H1 (cell line): ENCODE data around the gene HNRNPAB. TPM values are rescaled to one million over a fixed set of nuclear protein-coding genes. Genes with fewer than 3 reads are reported as not detected.

ENCODE experiments used
- CTCF ChIA-PET: fragments of 300-600 bp; sonication (Branson Sonifier 250); formaldehyde crosslinking; loops from one replicate; lab custom pipeline; 2021; ENCODE audit not compliant: partially characterized antibody; lab: Charles Lee
- POLR2A ChIA-PET: fragments of 300-600 bp; sonication (Branson Sonifier 250); formaldehyde crosslinking; loops from one replicate; lab custom pipeline; 2021; ENCODE audit warnings: inconsistent platforms; ENCODE audit not compliant: partially characterized antibody; lab: Charles Lee
- DNase-seq, 2 experiments: peaks; one replicate each; pipeline versions ENCODE4 v3.0.0 to v3.0.0-alpha.2; 2010 to 2022; ENCODE audit warnings: low spot score in 2 of 2, low read depth in 1 of 2, mixed read lengths in 1 of 2
- FAIRE-seq: peaks from 2 replicates; lab custom pipeline; 2011; peaks lifted over from hg19 to GRCh38; lab: Jason Lieb, UNC
- H2AFZ ChIP-seq: 2 replicates; pipeline ENCODE4 v1.8.1; 2012; ENCODE audit warnings: low read length, inconsistent platforms
- H2AK5ac ChIP-seq: 2 replicates; pipeline ENCODE4 v1.6.1; 2013; ENCODE audit warnings: low read depth, low read length
- H2BK120ac ChIP-seq: replicated peaks from 2 replicates; pipeline ENCODE3; 2013; ENCODE audit warnings: low read depth, low read length, inconsistent platforms
- H2BK12ac ChIP-seq: 2 replicates; pipeline ENCODE4 v1.6.1; 2013; ENCODE audit warnings: low read depth, low read length
- H2BK15ac ChIP-seq: 2 replicates; pipeline ENCODE4 v1.6.1; 2013; ENCODE audit warnings: low read length
- H2BK20ac ChIP-seq: 2 replicates; pipeline ENCODE4 v1.6.1; 2013; ENCODE audit warnings: low read length
- H2BK5ac ChIP-seq: 2 replicates; pipeline ENCODE4 v1.6.1; 2013; ENCODE audit warnings: low read depth, low read length
- H3K14ac ChIP-seq: 2 replicates; pipeline ENCODE4 v1.6.1; 2013; ENCODE audit warnings: inconsistent platforms; ENCODE audit not compliant: insufficient read length
- H3K18ac ChIP-seq: 2 replicates; pipeline ENCODE4 v1.6.1; 2013; ENCODE audit warnings: low read length; ENCODE audit errors: extremely low read depth
- H3K23ac ChIP-seq: 2 replicates; pipeline ENCODE4 v1.6.1; 2013; ENCODE audit warnings: inconsistent platforms; ENCODE audit not compliant: insufficient read length
- H3K23me2 ChIP-seq: 2 replicates; pipeline ENCODE4 v1.6.1; 2013; ENCODE audit warnings: low read depth, low read length
- H3K27ac ChIP-seq: 2 replicates; pipeline ENCODE4 v1.6.1; 2011; ENCODE audit warnings: low read depth, low read length, inconsistent platforms
- H3K27me3 ChIP-seq, 4 experiments: replicated peaks in 1 of 4; 1 replicate in 1 of 4; 2 replicates in 3 of 4; pipeline versions ENCODE4 v1.6.1 to v1.8.1; 2011 to 2013; ENCODE audit warnings: low read length in 3 of 4, mild to moderate bottlenecking in 3 of 4, inconsistent platforms in 2 of 4, mixed read lengths in 2 of 4, moderate library complexity in 1 of 4; ENCODE audit not compliant: control insufficient read depth in 3 of 4, insufficient read depth in 3 of 4; ENCODE audit errors: extremely low read depth in 1 of 4
- H3K36me3 ChIP-seq, 4 experiments: 2 replicates each; pipeline versions ENCODE4 v1.6.1 to v1.8.1; 2011 to 2013; ENCODE audit warnings: mild to moderate bottlenecking in 4 of 4, low read length in 3 of 4, moderate library complexity in 2 of 4, control low read depth in 1 of 4, inconsistent platforms in 1 of 4; ENCODE audit not compliant: insufficient read depth in 4 of 4, control insufficient read depth in 2 of 4
- H3K4ac ChIP-seq: replicated peaks from 2 replicates; pipeline ENCODE3; 2013; ENCODE audit warnings: low read length, low read depth, mixed read lengths, inconsistent platforms; ENCODE audit not compliant: insufficient read length
- H3K4me1 ChIP-seq, 4 experiments: replicated peaks in 1 of 4; 1 replicate in 1 of 4; 2 replicates in 3 of 4; pipeline versions ENCODE4 v1.6.1 to v1.8.1; 2011 to 2013; ENCODE audit warnings: low read length in 3 of 4, inconsistent platforms in 2 of 4, mixed read lengths in 1 of 4; ENCODE audit not compliant: insufficient read depth in 4 of 4, control insufficient read depth in 3 of 4
- H3K4me2 ChIP-seq, 2 experiments: 2 replicates each; pipeline versions ENCODE4 v1.6.1 to v1.8.1; 2011 to 2013; ENCODE audit warnings: low read depth in 2 of 2, low read length in 2 of 2, control low read depth in 1 of 2, inconsistent platforms in 1 of 2, mild to moderate bottlenecking in 1 of 2; ENCODE audit not compliant: insufficient read depth in 1 of 2
- H3K4me3 ChIP-seq, 4 experiments: fragments of 200-600, 300-600 bp in 1 of 4; sonication (generic), shearing (Covaris generic), sonication (Bioruptor Twin) in 1 of 4; 2 replicates each; pipeline versions ENCODE4 v1.5.1 to v1.8.1; 2011 to 2016; ENCODE audit warnings: low read length in 4 of 4, low read depth in 3 of 4, control low read depth in 2 of 4, inconsistent platforms in 2 of 4, mild to moderate bottlenecking in 2 of 4, mixed read lengths in 1 of 4, moderate library complexity in 1 of 4; ENCODE audit not compliant: insufficient read depth in 2 of 4; ENCODE audit errors: extremely low read depth in 1 of 4
- H3K56ac ChIP-seq: replicated peaks from 2 replicates; pipeline ENCODE3; 2013; ENCODE audit warnings: low read depth, mild to moderate bottlenecking, mixed read lengths, low read length, inconsistent platforms; ENCODE audit not compliant: insufficient read length
- H3K79me1 ChIP-seq: 2 replicates; pipeline ENCODE4 v1.6.1; 2013; ENCODE audit warnings: low read depth, low read length, control low read depth
- H3K79me2 ChIP-seq, 2 experiments: 2 replicates each; pipeline versions ENCODE4 v1.6.1 to v1.8.1; 2012 to 2013; ENCODE audit warnings: low read length in 2 of 2, mild to moderate bottlenecking in 2 of 2, inconsistent platforms in 1 of 2; ENCODE audit not compliant: insufficient read depth in 2 of 2, control insufficient read depth in 1 of 2
- H3K9ac ChIP-seq, 4 experiments: replicated peaks in 1 of 4; 1 replicate in 1 of 4; 2 replicates in 3 of 4; pipeline versions ENCODE4 v1.6.1 to v1.8.1; 2011 to 2013; ENCODE audit warnings: low read depth in 3 of 4, low read length in 3 of 4, control low read depth in 2 of 4, mild to moderate bottlenecking in 2 of 4, moderate library complexity in 2 of 4, inconsistent platforms in 1 of 4; ENCODE audit errors: extremely low read depth in 1 of 4
- H3K9me3 ChIP-seq, 2 experiments: 2 replicates each; pipeline versions ENCODE4 v1.6.1 to v1.8.1; 2012 to 2013; ENCODE audit warnings: mild to moderate bottlenecking in 2 of 2, moderate library complexity in 2 of 2, control low read depth in 1 of 2, inconsistent platforms in 1 of 2, low read depth in 1 of 2, low read length in 1 of 2, mixed read lengths in 1 of 2; ENCODE audit not compliant: insufficient read depth in 2 of 2
- H4K20me1 ChIP-seq, 2 experiments: replicated peaks in 1 of 2; 2 replicates each; pipeline versions ENCODE3 to v1.8.1; 2011 to 2013; ENCODE audit warnings: inconsistent platforms in 2 of 2, low read length in 2 of 2, mild to moderate bottlenecking in 1 of 2; ENCODE audit not compliant: insufficient read depth in 2 of 2, control insufficient read depth in 1 of 2
- H4K5ac ChIP-seq: 2 replicates; pipeline ENCODE4 v1.6.1; 2013; ENCODE audit warnings: low read length, low read depth, mixed read lengths, inconsistent platforms; ENCODE audit not compliant: insufficient read length
- H4K8ac ChIP-seq: 2 replicates; pipeline ENCODE4 v1.8.0; 2013; ENCODE audit warnings: mild to moderate bottlenecking, moderate library complexity, low read length, inconsistent platforms; ENCODE audit not compliant: insufficient read depth; ENCODE audit errors: extremely low read depth
- H4K91ac ChIP-seq: replicated peaks from 2 replicates; pipeline ENCODE3; 2013; ENCODE audit warnings: low read length, mixed read lengths, inconsistent platforms; ENCODE audit not compliant: insufficient read length
- ATF2 ChIP-seq: IDR thresholded peaks from 2 replicates; pipeline ENCODE4 v1.6.1; 2012; ENCODE audit warnings: low read length, inconsistent platforms
- BRCA1 ChIP-seq: IDR thresholded peaks from 2 replicates; pipeline ENCODE4 v1.6.1; 2012; ENCODE audit warnings: low read depth, low read length, improper control_type of control experiment
- KDM1A ChIP-seq: fragments of 200-600, 300-600 bp; sonication (generic); IDR thresholded peaks from 2 replicates; pipeline ENCODE4 v1.7.1; 2016; ENCODE audit warnings: mild to moderate bottlenecking, low read length, borderline replicate concordance
- MAX ChIP-seq: IDR thresholded peaks from 2 replicates; pipeline ENCODE4 v1.6.1; 2012; ENCODE audit warnings: inconsistent platforms
- RAD21 ChIP-seq, 2 experiments: IDR thresholded peaks in 1 of 2; conservative IDR thresholded peaks in 1 of 2; 2 replicates each; pipeline ENCODE4 v1.6.1; 2011; ENCODE audit warnings: low read depth in 2 of 2, low read length in 2 of 2, improper control_type of control experiment in 1 of 2, inconsistent platforms in 1 of 2, mild to moderate bottlenecking in 1 of 2, moderate library complexity in 1 of 2
- SIX5 ChIP-seq: IDR thresholded peaks from 2 replicates; pipeline ENCODE4 v1.6.1; 2011; ENCODE audit warnings: mild to moderate bottlenecking, low read depth, low read length
- TEAD4 ChIP-seq: IDR thresholded peaks from 2 replicates; pipeline ENCODE4 v1.6.1; 2012; ENCODE audit warnings: low read depth, low read length, inconsistent platforms, mixed read lengths
- YY1 ChIP-seq: IDR thresholded peaks from 2 replicates; pipeline ENCODE4 v1.6.1; 2011; ENCODE audit warnings: low read depth, mild to moderate bottlenecking, low read length
- WGBS, 2 experiments: shearing (Covaris generic) in 1 of 2; methylation state at CpG; one replicate each; pipeline versions ENCODE4 v1.1.6 to v1.1.7; 2013 to 2015; ENCODE audit warnings: low lambda C conversion rate in 2 of 2, mixed read lengths in 2 of 2, inconsistent platforms in 1 of 2, low coverage in 1 of 2, missing lambda C conversion rate in 1 of 2; ENCODE audit not compliant: insufficient replicate concordance in 2 of 2, insufficient coverage in 1 of 2, insufficient read length in 1 of 2; ENCODE audit errors: extremely low coverage in 1 of 2, missing lambda C conversion rate in 1 of 2; 5-methylcytosine and 5-hydroxymethylcytosine counted together
- polyA plus RNA-seq, 7 experiments: library from polyadenylated mRNA; depleted of rRNA in 3 of 7; stranded (reverse) in 5 of 7; unstranded in 2 of 7; fragments of >200 nt in 5 of 7; fragments of 200-250 nt in 2 of 7; gene quantifications; 1 replicate in 5 of 7; 2 replicates in 1 of 7; 4 replicates in 1 of 7; pipeline versions ENCODE4 v1.2.1 to v1.2.3, GENCODE V29; 2011 to 2013; ENCODE audit warnings: missing spikeins in 2 of 7, mixed read lengths in 2 of 7
- total RNA-seq: library from RNA; stranded (reverse); fragmentation: NEBNext Ultra II Directional; extraction: Animal tissue kit (Norgen Biotek cat#: 25700); gene quantifications from 2 replicates; pipeline ENCODE4 v1.2.1, GENCODE V29; 2021

Gene HNRNPAB
- total and polyA plus RNA-seq, 2 of the 8 experiments (the other 6 are each of a cell fraction or from before 2014, with no cell fraction given): 373 to 563 TPM

GRCh38 chr5:178234750-178235587 lies 30.6 kb downstream of the HNRNPAB start:
- no peak overlapping the region for H3K4me3 ChIP-seq
- H4K91ac ChIP-seq: no peak overlapping the region
- H3K9ac ChIP-seq: no peak overlapping the region
- peaks cover 5% of the 10 kb centered on the region; the same call in 1 of the 2 replicates for H3K23me2 ChIP-seq
- no peak overlapping the region for H4K8ac ChIP-seq
- no peaks in the 10 kb centered on the region for H3K9me3 ChIP-seq
- DNase-seq (peak; percentile 78 to 97), FAIRE-seq (peak; percentile 32)
- H3K14ac ChIP-seq: no peak overlapping the region
- H3K4me1 ChIP-seq: peaks cover 0 to 19% (median 12%) of the 10 kb centered on the region in 4 experiments; a peak in 6 of 7 replicates
- no peak overlapping the region for H3K4ac ChIP-seq
- 45% methylated on average over 12 of the region's 12 CpGs; no CpG with 5 or more reads in 1 of the 2 experiments for WGBS, 2 experiments
- no peaks in the 10 kb centered on the region for H3K27me3 ChIP-seq
- no peak overlapping the region for H2AK5ac ChIP-seq
- CTCF ChIA-PET: interaction anchor here (0.6 to 2.6 kb wide), 34 partner anchors 9 to 827 kb away, joined by 3 to 20 read pairs (median 3); partner anchors contain the start of gene COL23A1
- POLR2A ChIA-PET: interaction anchor here (0.7 to 21.6 kb wide), 6 partner anchors 8 to 55 kb away, joined by 3 to 507 read pairs (median 3); partner anchors contain the start of gene HNRNPAB
- H3K36me3 ChIP-seq: peaks cover under 1 to 13% (median 3%) of the 10 kb centered on the region in 4 experiments; a peak in 4 of 8 replicates
- no peak overlapping the region; the same call in 1 of the 2 replicates for H2BK12ac ChIP-seq
- H3K23ac ChIP-seq: no peak overlapping the region
- H2BK15ac ChIP-seq: peak overlapping the region; percentile 89
- H2BK5ac ChIP-seq: no peak overlapping the region
- H2BK20ac ChIP-seq: no peak overlapping the region
- H3K27ac ChIP-seq: no peak overlapping the region
- H3K4me2 ChIP-seq: no peak overlapping the region
- H3K79me2 ChIP-seq: peaks cover 0 to 13% of the 10 kb centered on the region in 2 experiments; a peak in 2 of 4 replicates
- H4K20me1 ChIP-seq: peaks cover 0 to 4% of the 10 kb centered on the region in 2 experiments
- no peak overlapping the region for H4K5ac ChIP-seq
- H2AFZ ChIP-seq: no peak overlapping the region
- no peak overlapping the region for H3K56ac ChIP-seq
- peaks cover 11% of the 10 kb centered on the region for H3K79me1 ChIP-seq
- no peak overlapping the region for H3K18ac ChIP-seq
- H2BK120ac ChIP-seq: no peak overlapping the region
- TF ChIP-seq BRCA1 (no peak), SIX5 (no peak), YY1 (0 out of 2 replicates have a peak, but pooled peaks have one; percentile 49), RAD21 (IDR thresholded peaks at IDR 0.05 in 1 of 2, conservative IDR thresholded peaks at IDR 0.05 in 1 of 2; ENCODE audit: low read depth in 2 of 2, low read length in 2 of 2) (peak; percentile 86 to 88), MAX (peak; percentile 83), ATF2 (no peak), KDM1A (peak; percentile 99), TEAD4 (peak; percentile 59; the same call in 1 of the 2 replicates)
